NCI-H2227 treated with DMSO at 0.1 percent for 48 hours (cell line): ENCODE results near the gene POLE.

Experiments used
- DNase-seq: peaks from one replicate; lab custom pipeline; 2025; lab: John Stamatoyannopoulos, UW

Gene POLE

GRCh38 chr12:132687211-132688164, at the start of gene POLE, which contains the start of gene PXMP2:
TSS of gene POLE (minus strand) at chr12:132687342. CDS start at chr12:132687315, 27 bp downstream.
TSS of gene PXMP2 (plus strand) at chr12:132687587. CDS start at chr12:132687671, 84 bp downstream.
- DNase-seq: peak; percentile 96

DNA sequence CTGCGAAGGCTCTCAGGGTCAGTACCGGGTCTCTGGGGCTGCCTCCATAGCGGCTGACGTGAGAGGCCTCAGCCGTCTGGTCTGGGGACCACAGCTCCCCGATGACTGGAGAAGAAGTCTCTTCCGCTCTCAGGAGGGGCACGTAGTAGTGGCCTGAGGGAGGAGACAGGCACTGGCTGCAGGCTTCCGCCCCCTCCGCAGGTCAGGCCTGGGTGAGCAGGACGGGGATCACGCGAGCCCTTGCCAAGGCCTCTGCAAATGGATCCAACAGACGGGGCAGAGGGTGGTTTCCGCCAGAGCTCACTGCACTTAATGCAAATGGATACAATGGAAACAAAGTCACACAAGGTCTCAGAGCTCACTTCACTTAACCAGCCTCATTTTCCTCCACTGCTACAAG, 49.8 kb upstream of the POLE start:
- DNase-seq: no peak

- DNase-seq: no peak
Observed at GRCh38 chr12:132736378-132736777, 49.2 kb upstream of the POLE start.

DNA sequence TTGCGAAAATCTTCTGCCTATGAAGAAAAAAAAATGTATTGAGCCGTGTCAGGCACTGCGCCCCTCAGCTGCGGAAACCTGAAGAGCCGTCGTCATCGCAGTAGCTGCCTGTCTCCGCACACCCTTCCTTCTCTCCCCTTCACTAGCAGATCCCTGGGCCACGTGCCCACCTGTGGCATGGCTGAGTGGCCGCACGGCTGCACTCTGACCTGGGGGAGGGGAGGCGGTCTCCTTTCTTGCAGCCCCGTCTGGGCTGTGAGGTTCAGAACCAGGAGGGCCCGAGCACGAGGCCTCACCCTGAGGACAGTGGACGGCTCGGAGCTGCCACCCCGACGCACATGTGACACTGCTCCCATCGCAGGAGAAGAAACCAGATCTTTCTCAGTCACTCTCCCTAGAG, 48.4 kb upstream of the POLE start:
- no peak for DNase-seq

- DNase-seq: no peak
Observed at GRCh38 chr12:132734206-132734605, 47.1 kb upstream of the POLE start.

- DNase-seq: no peak
Observed at GRCh38 chr12:132731574-132731973, 44.4 kb upstream of the POLE start.

DNA sequence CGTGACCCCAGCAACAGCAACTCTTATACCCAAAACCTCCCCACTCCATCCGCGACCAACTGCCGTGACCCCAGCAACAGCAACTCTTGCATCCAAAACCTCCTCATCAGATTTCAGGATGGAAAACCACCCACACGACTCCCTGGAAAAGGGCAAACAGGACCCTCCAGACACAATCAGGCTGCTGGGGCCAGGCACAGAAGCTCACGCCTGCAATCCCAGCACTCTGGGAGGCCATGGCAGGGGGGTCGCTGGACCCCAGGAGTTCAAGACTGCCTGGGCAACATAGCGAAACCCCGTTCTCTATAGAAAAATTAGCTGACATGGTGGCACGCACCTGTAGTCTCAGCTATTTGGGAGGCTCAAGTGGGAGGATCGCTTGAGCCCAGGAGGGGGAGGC, 43.2 kb upstream of the POLE start:
- no peak for DNase-seq

- no peak for DNase-seq
Observed at GRCh38 chr12:132729541-132730320, 42.6 kb upstream of the POLE start.

DNA sequence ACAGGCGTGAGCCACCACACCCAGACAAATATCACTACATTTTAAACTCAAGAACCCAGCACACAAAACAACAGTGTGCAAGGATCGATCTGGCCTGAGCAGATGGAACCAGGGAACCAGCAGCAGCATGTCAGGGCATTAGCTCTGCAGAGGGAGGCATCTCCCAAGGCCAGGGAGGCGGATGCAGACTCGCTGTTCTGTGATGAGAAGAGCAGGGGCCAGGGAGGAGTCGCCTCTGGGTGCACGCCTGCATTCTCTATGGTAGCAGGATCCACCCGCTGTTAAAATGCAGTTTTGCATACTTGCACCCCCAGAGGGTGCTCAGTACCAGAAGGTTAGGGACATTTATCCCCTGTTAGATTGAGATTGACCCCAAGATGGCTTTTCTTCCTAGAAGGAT, 41.4 kb upstream of the POLE start:
- DNase-seq: no peak

DNA sequence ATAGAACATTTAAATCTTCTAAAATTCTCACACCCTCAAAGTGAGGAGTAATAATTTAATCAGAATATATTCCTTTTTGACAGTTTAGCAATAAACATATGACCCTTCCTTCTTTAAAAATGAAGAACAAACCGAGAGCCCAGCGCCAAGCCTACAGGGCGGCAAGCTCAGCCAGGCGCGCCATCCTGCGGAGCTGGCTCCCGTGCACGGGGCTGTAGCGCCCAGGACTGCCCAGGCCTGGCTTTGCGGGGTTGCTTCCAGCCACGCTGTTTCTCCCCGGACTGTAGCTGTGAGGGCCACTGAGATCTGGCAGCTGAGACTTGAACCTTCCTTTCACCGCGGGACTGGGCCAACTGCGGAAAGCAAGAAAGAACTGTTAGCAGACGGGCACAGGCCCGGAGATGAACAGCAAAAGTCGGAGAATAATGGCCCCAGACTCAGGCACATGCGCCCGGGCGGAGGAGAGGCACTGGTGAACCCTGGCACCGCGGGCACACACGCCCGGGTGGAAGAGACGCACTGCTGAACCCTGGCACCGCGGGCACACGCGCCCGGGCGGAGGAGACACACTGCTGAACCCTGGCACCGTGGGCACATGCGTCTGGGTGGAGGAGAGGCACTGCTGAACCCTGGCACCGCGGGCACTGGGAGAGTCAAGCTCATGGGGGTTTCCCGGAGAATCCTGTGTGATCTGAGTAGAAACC, 40.1 kb upstream of the POLE start:
- no peak for DNase-seq

DNA sequence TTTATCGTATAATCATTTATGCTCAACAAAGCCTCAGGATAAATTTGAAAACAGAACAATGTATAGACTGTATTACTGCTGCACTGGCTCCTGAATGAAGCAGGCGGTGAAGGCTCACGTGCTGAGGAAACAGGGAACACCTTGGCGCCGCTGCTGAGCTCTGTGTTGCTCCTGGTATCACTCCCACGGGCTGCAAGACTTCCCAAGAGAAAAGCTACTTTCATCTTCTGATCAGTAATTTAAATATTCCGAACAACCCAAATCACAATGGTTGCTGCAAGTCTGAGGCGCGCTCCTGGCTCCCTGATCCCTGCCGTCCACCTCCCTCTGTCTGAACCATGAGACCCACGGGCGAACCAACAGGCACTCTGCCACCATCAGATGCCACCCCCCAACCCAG, 39.2 kb upstream of the POLE start:
- no peak for DNase-seq

GRCh38 chr12:132724506-132725241, 37.5 kb upstream of the POLE start:
- DNase-seq: no peak

- no peak for DNase-seq
Observed at GRCh38 chr12:132723764-132724140, 36.6 kb upstream of the POLE start.

GRCh38 chr12:132723015-132723763, 36.0 kb upstream of the POLE start:
- DNase-seq: no peak

GRCh38 chr12:132720606-132721345, 33.6 kb upstream of the POLE start:
- DNase-seq: no peak

GRCh38 chr12:132719954-132720324, 32.8 kb upstream of the POLE start:
- no peak for DNase-seq

DNA sequence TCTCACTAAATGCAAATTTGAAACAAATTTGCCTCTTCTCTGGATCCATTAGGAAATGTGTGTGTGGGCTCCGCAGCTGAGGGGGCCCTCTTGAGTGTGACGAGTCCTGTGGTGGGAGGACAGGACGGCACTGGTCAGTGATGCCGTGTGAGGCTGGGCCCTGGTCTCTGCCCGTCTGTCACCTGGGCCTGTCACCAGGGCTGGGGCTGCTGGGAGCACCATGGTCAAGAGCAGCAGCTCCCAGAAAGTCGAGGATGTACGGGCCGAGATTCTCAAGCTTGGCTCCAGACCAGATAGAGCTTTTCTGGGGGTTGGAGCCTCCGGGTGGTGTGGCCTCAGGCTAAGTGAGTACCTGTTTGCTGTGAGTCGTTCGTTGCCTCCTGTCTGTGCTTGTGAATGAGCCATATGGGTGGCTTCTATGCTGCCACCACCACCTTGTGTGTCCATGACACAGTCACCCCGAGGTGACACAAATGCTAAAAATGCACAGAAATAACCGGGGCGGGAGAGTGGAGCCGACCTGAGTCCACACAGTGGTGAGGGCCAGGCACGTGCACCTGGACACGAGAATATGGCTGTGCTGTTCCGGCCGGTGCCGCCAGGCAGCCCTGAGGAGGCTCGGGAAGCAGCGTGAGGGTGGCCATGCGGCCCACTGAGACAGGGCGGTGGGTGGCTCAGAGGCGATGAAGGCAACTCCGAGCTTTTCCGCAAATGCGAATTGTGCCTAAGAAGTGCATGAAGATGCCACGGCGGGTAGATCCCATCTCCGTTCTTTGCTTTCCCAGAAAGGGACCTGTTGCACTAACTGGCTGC, 32.2 kb upstream of the POLE start:
- DNase-seq: no peak

DNA sequence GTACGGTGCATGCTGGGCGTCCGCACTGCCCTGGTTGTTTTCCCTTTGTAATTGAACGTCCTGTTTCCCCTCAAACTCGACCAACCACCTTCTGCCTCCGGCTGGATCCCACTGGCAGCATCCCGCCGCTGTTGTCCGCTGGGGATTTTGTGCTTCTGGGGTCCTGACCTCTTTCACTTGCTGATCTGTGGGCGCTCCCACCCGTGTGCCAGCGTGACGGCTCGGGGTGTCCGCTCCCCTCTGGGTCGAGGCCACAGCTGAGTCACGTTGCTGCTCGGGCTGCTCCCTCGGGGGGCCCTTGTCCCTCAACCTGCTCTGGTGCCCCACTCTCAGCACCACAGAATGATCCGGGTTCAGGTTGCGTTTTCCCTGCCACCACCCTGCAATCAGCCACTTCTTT, 31.5 kb upstream of the POLE start:
- DNase-seq: no peak
